Stomach (tissue), 9 donors: ENCODE results near the gene PJA2. TPM values are rescaled to one million over a fixed set of nuclear protein-coding genes. Genes with fewer than 3 reads are reported as not detected.

ENCODE experiments used
- DNase-seq, 2 donors: peaks; one replicate each; pipeline versions ENCODE4 v3.0.0 to v3.0.0-alpha.2; 2013 to 2019
- H3K27ac ChIP-seq, 5 donors: fragments of 200-600 bp in 4 of 5; sonication (generic) in 4 of 5; one replicate each; pipeline ENCODE4 v1.5.1; 2013 to 2019; ENCODE audit warnings: mild to moderate bottlenecking in 1 of 5, moderate library complexity in 1 of 5
- H3K27me3 ChIP-seq, 3 donors: fragments of 200-600 bp; sonication (generic); one replicate each; pipeline ENCODE4 v1.5.1; 2017 to 2019; ENCODE audit warnings: mixed run types in 1 of 3
- H3K36me3 ChIP-seq, 4 donors: fragments of 200-600 bp; sonication (generic); 1 replicate in 3 of 4; 2 replicates in 1 of 4; pipeline ENCODE4 v1.5.1; 2016 to 2019
- H3K4me1 ChIP-seq, 4 donors: fragments of 200-600 bp; sonication (generic); one replicate each; pipeline ENCODE4 v1.5.1; 2016 to 2019
- H3K4me3 ChIP-seq, 4 donors: fragments of 200-600 bp; sonication (generic) in 3 of 4; one replicate each; pipeline ENCODE4 v1.5.1; 2016 to 2019; ENCODE audit warnings: mild to moderate bottlenecking in 1 of 4
- H3K9me3 ChIP-seq, 4 donors: fragments of 200-600 bp; sonication (generic); one replicate each; pipeline ENCODE4 v1.5.1; 2016 to 2019
- EP300 ChIP-seq: sonication (generic); formaldehyde crosslinking; IDR thresholded peaks from one replicate; pipeline ENCODE4 v1.6.1; 2017; ENCODE audit warnings: antibody characterized with exemption
- POLR2A ChIP-seq, 4 donors: fragments of 450-650 bp; IDR thresholded peaks; one replicate each; pipeline ENCODE4 v1.6.1; 2016; ENCODE audit warnings: antibody characterized with exemption in 4 of 4, control low read depth in 2 of 4, mild to moderate bottlenecking in 1 of 4, moderate library complexity in 1 of 4
- POLR2AphosphoS5 ChIP-seq, 3 donors: sonication (generic); formaldehyde crosslinking; IDR thresholded peaks; one replicate each; pipeline ENCODE4 v1.6.1; 2016; ENCODE audit warnings: antibody characterized with exemption in 3 of 3
- WGBS, 5 donors: extraction: QIAGEN DNeasy Blood & Tissue Kit in 3 of 5; methylation state at CpG; one replicate each; pipeline versions ENCODE4 v1.1.5 to v1.1.7; 2013 to 2018; 5-methylcytosine and 5-hydroxymethylcytosine counted together
- intact Hi-C: fragments of 100-400 bp; cut with DNase I; formaldehyde crosslinking; loops from one replicate; pipeline ENCODE4 v1.15.1; 2023; ENCODE audit warnings: low total_unique reads
- polyA plus RNA-seq, 3 donors: library from polyadenylated mRNA; stranded (reverse); fragments of 200-250 nt; gene quantifications; one replicate each; pipeline ENCODE4 v1.2.3, GENCODE V29; 2013
- total RNA-seq, 5 donors: library from RNA; depleted of rRNA; stranded (reverse); fragments of >200 nt; gene quantifications; one replicate each; pipeline versions ENCODE4 v1.1.0 to v1.2.3, GENCODE V29; 2014 to 2016
- TF ChIP-seq, protein P1 (sequence below), 7 experiments: fragments of 450-650 bp in 4 of 7; fragments of 200-600 bp in 3 of 7; sonication (generic) in 3 of 7; IDR thresholded peaks; one replicate each; pipeline ENCODE4 v1.5.1; 2016 to 2019; ENCODE audit warnings: antibody characterized with exemption in 7 of 7, control low read depth in 2 of 7, mild to moderate bottlenecking in 1 of 7
- donor health status: healthy with polysubstance abuse.
- donor health status: Bipolar disorder and iron deficiency.
- donor health status: healthy.

Gene PJA2
- total and polyA plus RNA-seq, 8 donors, result 19.9 to 161 (median 34.6) TPM

- H3K36me3 ChIP-seq, result peaks cover 15 to 56% (median 49%) of the 10 kb centered on the region in 4 donors
- no peak for DNase-seq
- H3K9me3 ChIP-seq, result no peaks in the 10 kb centered on the region
- TF ChIP-seq POLR2A (IDR thresholded peaks at IDR 0.05) (no peak), EP300 (no peak), POLR2AphosphoS5 (IDR thresholded peaks at IDR 0.05) (no peak)
- TF ChIP-seq, protein P1, sequence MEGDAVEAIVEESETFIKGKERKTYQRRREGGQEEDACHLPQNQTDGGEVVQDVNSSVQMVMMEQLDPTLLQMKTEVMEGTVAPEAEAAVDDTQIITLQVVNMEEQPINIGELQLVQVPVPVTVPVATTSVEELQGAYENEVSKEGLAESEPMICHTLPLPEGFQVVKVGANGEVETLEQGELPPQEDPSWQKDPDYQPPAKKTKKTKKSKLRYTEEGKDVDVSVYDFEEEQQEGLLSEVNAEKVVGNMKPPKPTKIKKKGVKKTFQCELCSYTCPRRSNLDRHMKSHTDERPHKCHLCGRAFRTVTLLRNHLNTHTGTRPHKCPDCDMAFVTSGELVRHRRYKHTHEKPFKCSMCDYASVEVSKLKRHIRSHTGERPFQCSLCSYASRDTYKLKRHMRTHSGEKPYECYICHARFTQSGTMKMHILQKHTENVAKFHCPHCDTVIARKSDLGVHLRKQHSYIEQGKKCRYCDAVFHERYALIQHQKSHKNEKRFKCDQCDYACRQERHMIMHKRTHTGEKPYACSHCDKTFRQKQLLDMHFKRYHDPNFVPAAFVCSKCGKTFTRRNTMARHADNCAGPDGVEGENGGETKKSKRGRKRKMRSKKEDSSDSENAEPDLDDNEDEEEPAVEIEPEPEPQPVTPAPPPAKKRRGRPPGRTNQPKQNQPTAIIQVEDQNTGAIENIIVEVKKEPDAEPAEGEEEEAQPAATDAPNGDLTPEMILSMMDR (IDR thresholded peaks at IDR 0.05), result no peak
- no peaks in the 10 kb centered on the region for H3K27me3 ChIP-seq
- intact Hi-C loops, result no loop called here
- H3K4me1 ChIP-seq, result no peaks in the 10 kb centered on the region
- no peak overlapping the region for H3K4me3 ChIP-seq
- H3K27ac ChIP-seq, result no peak overlapping the region
- WGBS, 5 donors, result 89 to 98% (median 93%) methylated on average over 1 to 5 of the region's 5 CpGs
Measured at GRCh38 chr5:109340351-109340750, 69.4 kb downstream of the PJA2 start.

DNA sequence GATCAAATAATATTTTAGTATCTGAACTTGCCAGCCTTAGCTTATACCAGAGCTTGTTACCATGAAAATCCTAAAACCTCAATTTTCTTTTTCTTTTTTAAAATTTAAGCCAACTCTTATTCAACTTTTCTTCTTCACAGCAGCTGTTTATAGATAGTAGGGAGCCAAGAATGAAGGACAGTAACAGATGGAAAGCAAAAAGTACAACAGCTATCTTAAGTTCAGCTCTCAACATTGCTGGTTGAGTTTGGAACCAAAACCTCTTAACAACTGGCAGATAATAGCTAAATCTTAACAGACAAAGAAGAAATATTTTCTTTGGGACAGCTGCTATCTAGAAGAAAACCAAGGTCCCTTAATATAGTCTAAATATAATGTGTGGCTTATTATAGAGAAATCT is 74.7 kb downstream of the PJA2 start:
- Histone ChIP-seq H3K4me3 (no peak overlapping the region), H3K27ac (no peak overlapping the region), H3K27me3 (no peaks in the 10 kb centered on the region), H3K4me1 (peaks cover 0 to 3% (median 0%) of the 10 kb centered on the region in 4 donors), H3K9me3 (no peaks in the 10 kb centered on the region), H3K36me3 (peaks cover 0 to 48% (median 45%) of the 10 kb centered on the region in 4 donors)
- TF ChIP-seq POLR2A (IDR thresholded peaks at IDR 0.05) (no peak), EP300 (no peak), POLR2AphosphoS5 (IDR thresholded peaks at IDR 0.05) (no peak)
- TF ChIP-seq, protein P1 (IDR thresholded peaks at IDR 0.05), result no peak
- intact Hi-C loops, result no loop called here
- peak in 1 of 2 donors; percentile 25 for DNase-seq

DNA sequence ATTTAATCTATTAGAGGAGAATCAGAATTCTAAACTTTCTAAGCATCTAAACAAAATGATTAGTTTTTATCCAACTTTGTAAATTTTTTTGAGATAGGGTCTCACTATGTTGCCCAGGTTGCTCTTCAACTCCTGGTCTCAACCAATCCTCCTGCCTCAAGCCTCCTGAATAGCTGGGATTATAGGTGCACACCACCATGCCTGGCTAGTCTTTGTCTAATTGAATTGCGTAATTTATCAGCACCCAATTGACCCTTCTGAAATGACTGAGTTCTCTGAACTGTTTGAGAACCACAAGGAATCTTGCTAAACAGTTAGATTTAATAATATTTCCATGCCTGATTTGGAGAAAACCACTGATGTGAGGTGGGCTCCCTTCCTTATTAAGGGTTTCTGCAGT is 75.7 kb downstream of the PJA2 start:
- no peak for DNase-seq
- intact Hi-C loops, result no loop called here
- Histone ChIP-seq H3K4me3 (no peak overlapping the region), H3K9me3 (no peaks in the 10 kb centered on the region), H3K27ac (no peak overlapping the region), H3K27me3 (no peaks in the 10 kb centered on the region), H3K4me1 (peaks cover 0 to 12% (median 3%) of the 10 kb centered on the region in 4 donors), H3K36me3 (peaks cover 0 to 58% (median 49%) of the 10 kb centered on the region in 4 donors)
- 96 to 100% (median 100%) methylated on average over 1 of the region's 1 CpG for WGBS, 5 donors
- TF ChIP-seq, protein P1 (IDR thresholded peaks at IDR 0.05), result no peak
- TF ChIP-seq POLR2AphosphoS5 (IDR thresholded peaks at IDR 0.05), result no peak
- TF ChIP-seq POLR2A (IDR thresholded peaks at IDR 0.05), result no peak
- TF ChIP-seq EP300, result no peak

- 64 to 88% (median 81%) methylated on average over 4 of the region's 4 CpGs for WGBS, 5 donors
- Histone ChIP-seq H3K36me3 (peaks cover 0 to 25% (median 17%) of the 10 kb centered on the region in 4 donors), H3K9me3 (no peaks in the 10 kb centered on the region), H3K27ac (peak overlapping the region in 2 of 5 donors; percentile 30 to 36), H3K4me3 (no peak overlapping the region), H3K27me3 (no peaks in the 10 kb centered on the region), H3K4me1 (peaks cover 0 to 37% (median 27%) of the 10 kb centered on the region in 4 donors)
- intact Hi-C loops, result no loop called here
- peak in 1 of 2 donors; percentile 86 for DNase-seq
- TF ChIP-seq, protein P1 (IDR thresholded peaks at IDR 0.05), result no peak
- peak in 1 of 3 donors; percentile 25 for TF ChIP-seq POLR2AphosphoS5 (IDR thresholded peaks at IDR 0.05)
- no peak for TF ChIP-seq POLR2A (IDR thresholded peaks at IDR 0.05)
Measured at GRCh38 chr5:109329333-109330237, 80.2 kb downstream of the PJA2 start.
